Measurements from ENCODE around the gene IGF2R. TPM values are rescaled to one million over a fixed set of nuclear protein-coding genes. Genes with fewer than 3 reads are reported as not detected.

Gene IGF2R
- total and polyA plus RNA-seq, 2 of the 13 experiments (the other 11 are each of a cell fraction or from before 2014, with no cell fraction given) = 38.3 to 70.0 TPM

- TF ChIP-seq, protein P1, sequence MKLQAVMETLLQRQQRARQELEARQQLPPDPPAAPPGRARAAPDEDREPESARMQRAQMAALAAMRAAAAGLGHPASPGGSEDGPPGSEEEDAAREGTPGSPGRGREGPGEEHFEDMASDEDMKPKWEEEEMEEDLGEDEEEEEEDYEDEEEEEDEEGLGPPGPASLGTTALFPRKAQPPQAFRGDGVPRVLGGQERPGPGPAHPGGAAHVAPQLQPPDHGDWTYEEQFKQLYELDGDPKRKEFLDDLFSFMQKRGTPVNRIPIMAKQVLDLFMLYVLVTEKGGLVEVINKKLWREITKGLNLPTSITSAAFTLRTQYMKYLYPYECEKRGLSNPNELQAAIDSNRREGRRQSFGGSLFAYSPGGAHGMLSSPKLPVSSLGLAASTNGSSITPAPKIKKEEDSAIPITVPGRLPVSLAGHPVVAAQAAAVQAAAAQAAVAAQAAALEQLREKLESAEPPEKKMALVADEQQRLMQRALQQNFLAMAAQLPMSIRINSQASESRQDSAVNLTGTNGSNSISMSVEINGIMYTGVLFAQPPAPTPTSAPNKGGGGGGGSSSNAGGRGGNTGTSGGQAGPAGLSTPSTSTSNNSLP (IDR thresholded peaks at IDR 0.05; ENCODE audit: low read depth, low read length) = no peak
- TF ChIP-seq CAMTA2 (CRISPR knock-in tag; IDR thresholded peaks at IDR 0.05; ENCODE audit: borderline replicate concordance) (0 out of 2 replicates have a peak, but pooled peaks have one; percentile 51), ZSCAN30 (CRISPR knock-in tag; IDR thresholded peaks at IDR 0.05) (no peak), BCL3 (CRISPR knock-in tag; IDR thresholded peaks at IDR 0.05) (0 out of 2 replicates have a peak, but pooled peaks have one; percentile 13), ZNF704 (CRISPR knock-in tag; IDR thresholded peaks at IDR 0.05; ENCODE audit: borderline replicate concordance) (no peak)
- TF ChIP-seq, protein P2, sequence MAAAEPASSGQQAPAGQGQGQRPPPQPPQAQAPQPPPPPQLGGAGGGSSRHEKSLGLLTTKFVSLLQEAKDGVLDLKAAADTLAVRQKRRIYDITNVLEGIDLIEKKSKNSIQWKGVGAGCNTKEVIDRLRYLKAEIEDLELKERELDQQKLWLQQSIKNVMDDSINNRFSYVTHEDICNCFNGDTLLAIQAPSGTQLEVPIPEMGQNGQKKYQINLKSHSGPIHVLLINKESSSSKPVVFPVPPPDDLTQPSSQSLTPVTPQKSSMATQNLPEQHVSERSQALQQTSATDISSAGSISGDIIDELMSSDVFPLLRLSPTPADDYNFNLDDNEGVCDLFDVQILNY (CRISPR knock-in tag; conservative IDR thresholded peaks at IDR 0.05) = no peak
These were observed 160.1 kb downstream of the IGF2R start (continued) for GRCh38 chr6:160128879-160129516.

All from HepG2 (cell line).